ENCODE measurements around the gene ARHGAP22. TPM values are rescaled to one million over a fixed set of nuclear protein-coding genes. Genes with fewer than 3 reads are reported as not detected.

The ARHGAP22 gene
- total RNA-seq, 1 experiment from 2014 or later = 9.9 TPM

GRCh38 chr10:48609441-48609840 lies 4.6 kb upstream of the ARHGAP22 start:
- H3K27me3 ChIP-seq (ENCODE audit: insufficient read depth, low read length) = no peaks in the 10 kb centered on the region
- no TSS peak for BruUV-seq (replicated peaks)
- H3K4me1 ChIP-seq (ENCODE audit: control insufficient read depth in 1 of 2, insufficient read depth in 2 of 2, low read length in 2 of 2) = peaks cover 0 to 21% of the 10 kb centered on the region in 2 experiments; a peak in 3 of 4 replicates
- H3K79me2 ChIP-seq (ENCODE audit: insufficient read depth, low read length) = no peaks in the 10 kb centered on the region
- no peak overlapping the region for H2AFZ ChIP-seq (ENCODE audit: low read depth, low read length, poor library complexity, severe bottlenecking)
- no peak for ATAC-seq
- H3K9me2 ChIP-seq (ENCODE audit: insufficient read depth) = no peaks in the 10 kb centered on the region
- no peak for DNase-seq (ENCODE audit: low read depth, low spot score)
- H3K4me3 ChIP-seq (replicated peaks in 1 of 2; ENCODE audit: low read depth in 1 of 2, low read length in 2 of 2) = no peak overlapping the region
- H3K9me3 ChIP-seq (ENCODE audit: control insufficient read depth in 1 of 2, insufficient read depth in 1 of 2, low read depth in 1 of 2, low read length in 2 of 2) = no peaks in the 10 kb centered on the region
- no peak overlapping the region for H3K27ac ChIP-seq (ENCODE audit: low read depth, low read length)
- TF ChIP-seq SP1 (IDR thresholded peaks at IDR 0.05; ENCODE audit: low read depth) (no peak), CTCF (IDR thresholded peaks at IDR 0.05 in 2 of 3, conservative IDR thresholded peaks at IDR 0.05 in 1 of 3; ENCODE audit: borderline replicate concordance in 1 of 3, insufficient read depth in 1 of 3, low read depth in 2 of 3, low read length in 2 of 3) (no peak), YY1 (IDR thresholded peaks at IDR 0.05; ENCODE audit: extremely low read depth, insufficient replicate concordance, low read depth, low read length) (no peak), EZH2phosphoT487 (IDR thresholded peaks at IDR 0.05; ENCODE audit: borderline replicate concordance) (no peak), CBX3 (IDR thresholded peaks at IDR 0.05; ENCODE audit: low read depth) (no peak), CEBPB (IDR thresholded peaks at IDR 0.05; ENCODE audit: low read depth) (no peak), REST (IDR thresholded peaks at IDR 0.05; ENCODE audit: low read depth) (no peak), POLR2A (IDR thresholded peaks at IDR 0.05; ENCODE audit: borderline replicate concordance, extremely low read depth, insufficient read depth, insufficient read length) (no peak), SRF (IDR thresholded peaks at IDR 0.05; ENCODE audit: low read depth) (no peak)
- H4K20me1 ChIP-seq (ENCODE audit: insufficient read depth) = no peaks in the 10 kb centered on the region
- no peak overlapping the region for H3K4me2 ChIP-seq (ENCODE audit: low read length)
- no peaks in the 10 kb centered on the region for H3K36me3 ChIP-seq (ENCODE audit: control insufficient read depth in 1 of 2, insufficient read depth in 2 of 2, low read length in 2 of 2)
- RAD21 ChIA-PET (ENCODE audit: low non-redundant PET in 1 of 2, low total read pairs in 2 of 2, uncharacterized antibody in 2 of 2, unreplicated experiment in 2 of 2) = no interaction called here
- H3K9ac ChIP-seq (ENCODE audit: low read length) = no peak overlapping the region
- CTCF ChIA-PET = interaction anchor here (5.6 kb wide), 1 partner anchor 47 kb away, joined by 64 read pairs; no protein-coding TSS in a partner anchor
- POLR2A ChIA-PET = no interaction called here
- intact Hi-C loops (cut with micrococcal nuclease) = loop anchor here (10.0 kb wide), 1 partner anchor 45 kb away; no protein-coding TSS in a partner anchor

Data from HCT116 (cell line).